Ovary (tissue), 3 donors: Measurements from ENCODE around the gene PIAS1.

Experiments
- CTCF ChIP-seq, 3 donors: fragments of 450-650 bp in 2 of 3; fragments of 200-600 bp in 1 of 3; IDR thresholded peaks; one replicate each; pipeline versions ENCODE4 v1.5.1 to v1.8.0; 2016 to 2022; ENCODE audit warnings: antibody characterized with exemption in 3 of 3, mild to moderate bottlenecking in 1 of 3
- POLR2A ChIP-seq: fragments of 450-650 bp; IDR thresholded peaks from one replicate; pipeline ENCODE4 v1.6.1; 2017; ENCODE audit warnings: antibody characterized with exemption, mild to moderate bottlenecking, moderate library complexity
- donor health status: DM: no; HTN: no; CAD: no.

GRCh38 chr15:68203956-68204355 lies 149.8 kb downstream of the PIAS1 start:
- no peak for TF ChIP-seq CTCF (IDR thresholded peaks at IDR 0.05)
- TF ChIP-seq POLR2A, result no peak
